Fibroblast of the conjunctiva (primary cell): ENCODE measurements around the gene NRN1L.

Source experiments
- DNase-seq: peaks from one replicate; pipeline ENCODE4 v3.0.0-alpha.2; 2010; ENCODE audit warnings: low read depth

Gene NRN1L

GRCh38 chr16:67917140-67917851 lies 32.6 kb downstream of the NRN1L start:
- DNase-seq, result no peak

DNA sequence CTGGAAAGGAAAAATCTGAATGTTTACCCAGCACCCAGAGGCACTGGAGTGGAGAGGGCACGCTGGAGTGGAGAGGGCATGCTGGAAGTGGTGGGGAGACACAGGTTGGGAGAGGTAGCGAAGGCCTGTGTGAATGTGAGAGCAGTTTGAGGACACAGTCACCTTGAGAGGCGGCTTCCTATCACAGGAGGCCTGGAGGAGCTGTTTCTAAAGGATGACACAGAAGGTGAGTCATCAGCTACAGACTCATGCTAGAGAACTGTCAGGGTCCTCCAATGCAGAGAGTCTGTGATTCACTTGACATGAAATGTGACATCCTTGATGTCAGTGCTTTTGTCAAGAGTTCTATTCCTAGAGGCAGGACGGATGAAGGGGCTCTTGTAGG lies 33.2 kb downstream of the NRN1L start:
- no peak for DNase-seq

GRCh38 chr16:67919622-67920221 lies 35.0 kb downstream of the NRN1L start:
- DNase-seq, result no peak

GRCh38 chr16:67922221-67922620 lies 37.5 kb downstream of the NRN1L start:
- no peak for DNase-seq

- no peak for DNase-seq
These were observed 38.1 kb downstream of the NRN1L start for GRCh38 chr16:67922740-67923139.

- no peak for DNase-seq
These were observed 38.9 kb downstream of the NRN1L start for GRCh38 chr16:67923414-67924116.

- no peak for DNase-seq
These were observed 39.6 kb downstream of the NRN1L start for GRCh38 chr16:67924140-67924906.

DNA sequence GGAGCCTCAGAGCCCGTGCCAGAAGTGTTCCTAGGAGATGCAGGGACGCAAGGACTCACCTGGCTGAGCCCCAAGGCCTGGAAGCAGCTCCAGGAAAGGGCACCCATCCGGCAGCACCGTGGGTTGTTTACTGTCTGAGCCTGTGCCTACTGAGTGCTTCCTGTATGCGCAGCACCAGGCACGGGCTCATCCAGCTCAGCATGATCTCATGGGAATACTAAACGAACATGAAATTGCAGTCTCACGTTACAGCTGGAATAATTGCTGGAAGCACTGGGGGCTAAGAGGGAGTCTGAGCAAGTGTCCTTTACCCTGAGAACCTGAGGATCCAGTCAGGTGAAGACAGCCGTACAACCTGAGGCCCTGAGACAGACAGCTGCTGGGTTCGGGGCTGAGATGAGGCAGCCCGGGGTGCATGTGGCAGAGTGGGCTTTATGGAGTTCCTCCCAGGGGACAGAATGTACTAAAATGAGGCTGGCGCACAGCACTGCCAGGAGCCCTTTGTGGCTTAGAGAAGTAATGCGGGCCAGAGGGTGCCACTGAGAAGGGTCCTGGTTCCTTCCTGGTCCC lies 41.6 kb downstream of the NRN1L start:
- DNase-seq, result no peak

- no peak for DNase-seq
These were observed 42.7 kb downstream of the NRN1L start for GRCh38 chr16:67927131-67927941.

DNA sequence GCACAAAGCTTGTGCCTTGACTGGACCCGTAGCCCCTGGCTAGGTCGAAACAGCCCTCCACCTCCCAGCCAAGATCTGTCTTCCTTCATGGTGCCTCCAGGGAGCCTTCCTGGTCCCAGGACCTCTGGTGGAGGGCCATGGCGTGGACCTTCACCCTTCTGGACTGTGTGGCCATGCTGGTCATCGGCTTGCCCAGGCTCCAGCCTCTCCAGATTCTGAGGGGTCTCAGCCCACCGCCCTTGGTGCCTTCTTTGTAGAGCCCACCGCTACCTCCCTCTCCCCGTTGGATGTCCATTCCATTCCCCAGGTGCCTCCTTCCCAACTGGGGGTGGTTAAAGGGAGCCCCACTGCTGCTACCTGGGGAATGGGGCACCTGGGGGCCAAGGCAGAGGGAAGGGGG lies 43.5 kb downstream of the NRN1L start:
- no peak for DNase-seq

GRCh38 chr16:67928561-67929364 lies 44.1 kb downstream of the NRN1L start:
- no peak for DNase-seq

- no peak for DNase-seq
These were observed 45.5 kb downstream of the NRN1L start for GRCh38 chr16:67930191-67930590.

DNA sequence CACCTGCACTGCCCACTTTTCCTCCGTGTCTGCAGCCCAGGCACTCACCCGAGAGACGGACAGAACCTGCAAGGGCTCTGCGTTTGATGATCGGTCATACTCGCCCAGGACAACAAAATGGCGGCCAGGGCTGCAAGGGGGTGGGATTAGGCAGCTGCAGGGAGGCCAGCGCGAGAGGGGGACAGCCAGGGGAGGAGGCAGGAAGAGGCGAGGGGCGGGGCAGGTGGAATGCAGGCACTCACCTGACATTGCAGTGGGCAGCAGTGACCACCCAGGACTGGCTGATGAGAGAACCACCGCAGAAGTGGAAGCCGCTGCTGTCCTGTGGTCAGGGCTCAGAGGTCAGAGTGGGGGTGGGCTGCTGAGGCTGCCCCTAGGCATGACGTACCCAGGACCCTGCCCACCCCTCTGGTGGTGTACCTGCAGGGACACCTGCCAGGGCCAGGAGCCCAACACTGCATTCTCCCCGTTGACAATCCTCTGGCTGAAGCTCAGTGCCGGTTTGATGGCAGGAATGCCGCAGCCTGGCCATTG lies 46.1 kb downstream of the NRN1L start:
- no peak for DNase-seq

DNA sequence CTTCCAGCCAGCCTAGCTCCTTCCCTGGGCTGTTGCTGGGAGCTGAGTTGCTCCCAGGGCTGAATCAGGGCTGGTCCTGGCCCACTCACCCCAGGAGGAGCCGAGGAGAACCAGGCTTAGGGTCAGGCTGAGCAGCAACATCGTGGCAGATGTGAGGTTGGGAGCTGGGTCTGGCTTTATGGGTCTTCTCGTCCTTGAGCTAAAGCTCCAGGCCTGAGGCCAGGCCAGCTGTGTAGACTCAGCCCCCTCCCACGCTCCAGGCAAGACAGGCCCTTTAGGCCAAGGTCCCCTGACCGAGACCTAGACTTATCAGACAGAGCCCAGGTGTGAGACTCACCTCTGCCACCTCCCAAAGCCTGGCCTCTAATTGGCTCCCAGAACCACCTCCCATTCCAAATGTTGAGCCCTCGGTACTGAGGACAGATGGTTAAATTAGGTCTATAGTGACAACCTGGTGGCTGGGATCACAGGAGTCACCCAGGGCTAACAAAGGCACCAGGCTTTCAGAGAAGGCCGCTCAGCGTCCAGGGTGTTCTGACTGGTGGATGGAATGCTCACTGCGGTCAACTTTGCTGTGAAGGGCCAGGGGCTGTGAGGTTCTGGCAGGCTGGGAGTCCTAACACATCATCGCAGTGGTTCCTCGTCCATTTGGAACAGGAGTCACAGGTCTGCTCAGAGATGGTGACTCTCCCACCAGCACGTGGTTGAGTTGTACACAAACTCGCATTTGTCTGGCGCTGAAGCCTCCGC lies 47.2 kb downstream of the NRN1L start, which contains the start of gene CTRL:
TSS of gene CTRL (minus strand) at position 151 of the 750 bp plus-strand sequence. CDS start at position 141, 10 bp downstream.
- no peak for DNase-seq

DNA sequence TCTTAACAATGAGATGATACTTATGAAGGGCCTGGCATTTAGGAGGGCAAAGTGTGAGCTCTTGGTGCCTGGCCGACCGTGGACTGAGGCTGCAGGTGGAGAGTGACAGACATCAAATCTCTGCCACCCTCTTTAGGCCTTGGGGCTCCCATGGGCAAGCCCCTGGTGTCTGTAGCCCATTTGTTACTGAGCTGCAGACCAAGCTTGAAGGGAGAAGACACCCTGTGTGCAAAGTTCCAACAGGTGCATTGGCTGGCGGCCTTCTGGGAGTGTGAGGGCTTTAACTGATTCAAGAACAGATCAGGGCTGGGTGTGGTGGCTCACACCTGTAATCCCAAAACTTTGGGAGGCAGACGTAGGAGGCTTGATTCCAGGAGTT lies 47.8 kb downstream of the NRN1L start:
- DNase-seq, result no peak

- DNase-seq, result no peak
These were observed 49.1 kb downstream of the NRN1L start for GRCh38 chr16:67933805-67934204.

DNA sequence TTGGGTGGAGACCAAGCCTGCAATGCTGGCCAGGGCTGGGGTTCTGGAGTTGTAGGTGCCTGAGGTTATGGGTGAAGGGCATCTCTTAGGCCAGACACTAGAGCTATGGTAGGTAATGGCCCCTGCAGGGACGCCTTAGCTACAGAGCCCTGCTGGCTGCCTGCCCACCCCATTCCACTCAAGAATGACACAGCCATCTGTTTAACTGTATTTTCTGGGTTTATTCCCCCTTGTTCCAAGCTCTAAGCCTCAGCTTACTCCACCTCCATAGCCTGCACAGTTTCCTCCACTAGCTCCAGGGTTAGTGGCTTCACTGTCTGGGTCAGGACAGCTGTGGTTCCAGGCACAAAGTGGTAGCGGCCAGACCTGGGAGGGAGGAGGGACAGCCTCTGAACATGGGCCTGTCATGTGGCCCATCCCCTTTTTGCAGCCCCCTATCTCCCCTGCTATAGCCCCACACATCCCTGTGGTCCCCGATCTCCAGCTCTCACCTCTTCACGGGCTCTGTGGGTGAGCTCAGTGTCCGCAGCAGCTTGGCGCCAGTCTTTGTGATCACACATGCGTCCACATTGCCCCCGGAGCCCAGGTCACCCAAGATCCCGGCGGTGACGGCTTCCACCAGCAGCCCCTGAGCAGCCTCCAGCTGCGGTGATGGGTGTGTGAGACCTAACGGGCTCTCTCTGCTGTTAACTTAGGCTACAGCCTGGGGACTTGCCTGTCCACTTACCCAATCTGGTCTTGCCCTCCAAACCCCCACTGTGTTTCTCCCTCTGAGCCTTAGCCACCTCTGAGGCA lies 49.8 kb downstream of the NRN1L start:
- no peak for DNase-seq

DNA sequence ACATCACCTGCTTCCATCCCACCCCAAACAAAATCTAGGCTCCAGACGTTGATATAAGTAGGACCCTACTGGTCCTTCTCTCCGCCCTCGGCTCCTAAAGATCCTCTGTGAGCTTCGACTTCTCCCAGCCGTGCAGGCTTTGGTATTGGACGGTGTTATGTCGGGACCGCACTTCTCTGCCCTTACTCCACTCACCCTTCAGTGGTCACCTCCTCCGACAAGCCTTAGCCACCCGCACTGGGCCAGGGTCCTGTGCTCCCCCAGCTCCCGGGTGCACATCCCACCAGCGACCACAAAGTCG lies 50.4 kb downstream of the NRN1L start:
- no peak for DNase-seq
